DOHH2 (cell line): Measurements from ENCODE around the gene PEX11B.

Source experiments
- H3F3A ChIP-seq: fragments of 200-600 bp; sonication (generic), shearing (Covaris generic); 2 replicates; pipeline ENCODE4 v1.6.0; 2016; ENCODE audit warnings: antibody characterized with exemption, mild to moderate bottlenecking; ENCODE audit not compliant: control insufficient read depth, insufficient read depth
- H3K27ac ChIP-seq: fragments of 200-600 bp; sonication (generic); 2 replicates; pipeline ENCODE4 v1.5.1; 2014; ENCODE audit warnings: low read depth, mild to moderate bottlenecking, low read length, moderate library complexity
- H3K27me3 ChIP-seq: fragments of 200-600 bp; sonication (generic); 2 replicates; pipeline ENCODE4 v1.6.1; 2014; ENCODE audit warnings: mild to moderate bottlenecking, low read length, mixed read lengths; ENCODE audit not compliant: control insufficient read depth
- H3K36me3 ChIP-seq: fragments of 200-600 bp; sonication (generic); 2 replicates; pipeline ENCODE4 v1.6.1; 2014; ENCODE audit warnings: mild to moderate bottlenecking, low read length, moderate library complexity, mixed read lengths; ENCODE audit not compliant: control insufficient read depth
- H3K4me1 ChIP-seq: fragments of 200-600 bp; sonication (generic); 2 replicates; pipeline ENCODE4 v1.6.1; 2014; ENCODE audit warnings: mild to moderate bottlenecking, low read length, mixed read lengths; ENCODE audit not compliant: control insufficient read depth
- H3K4me2 ChIP-seq: fragments of 200-600 bp; sonication (generic); 2 replicates; pipeline ENCODE4 v1.6.0; 2014; ENCODE audit warnings: mild to moderate bottlenecking, low read length, moderate library complexity
- H3K4me3 ChIP-seq: fragments of 200-600 bp; sonication (generic); 2 replicates; pipeline ENCODE4 v1.5.1; 2014; ENCODE audit warnings: mild to moderate bottlenecking, low read length, mixed read lengths
- H3K79me2 ChIP-seq: fragments of 200-600 bp; sonication (generic); 2 replicates; pipeline ENCODE4 v1.6.1; 2014; ENCODE audit warnings: mild to moderate bottlenecking, low read length, mixed read lengths; ENCODE audit not compliant: control insufficient read depth
- H3K9me2 ChIP-seq: fragments of 200-600 bp; sonication (generic); replicated peaks from 2 replicates; pipeline ENCODE4 v1.6.1; 2014; ENCODE audit warnings: mild to moderate bottlenecking, low read length, mixed read lengths; ENCODE audit not compliant: control insufficient read depth
- H3K9me3 ChIP-seq: fragments of 200-600 bp; sonication (generic); 2 replicates; pipeline ENCODE4 v1.6.1; 2014; ENCODE audit warnings: antibody characterized with exemption, low read length, mixed read lengths; ENCODE audit not compliant: control insufficient read depth, insufficient read depth
- H4K20me1 ChIP-seq: fragments of 200-600 bp; sonication (generic); 2 replicates; pipeline ENCODE4 v1.6.0; 2014; ENCODE audit warnings: low read depth, mild to moderate bottlenecking, antibody characterized with exemption, low read length, moderate library complexity; ENCODE audit not compliant: control insufficient read depth, insufficient read depth
- CTCF ChIP-seq: fragments of 200-600 bp; sonication (generic); IDR thresholded peaks from one replicate; pipeline ENCODE4 v1.5.1; 2014; ENCODE audit warnings: antibody characterized with exemption, mild to moderate bottlenecking, low read depth, low read length; ENCODE audit not compliant: poor library complexity, severe bottlenecking
- EZH2phosphoT487 ChIP-seq: fragments of 200-600 bp; sonication (generic); IDR thresholded peaks from 2 replicates; pipeline ENCODE4 v1.6.1; 2017; ENCODE audit warnings: borderline replicate concordance, mild to moderate bottlenecking, antibody characterized with exemption, low read length, moderate library complexity, mixed read lengths

PEX11B gene

DNA sequence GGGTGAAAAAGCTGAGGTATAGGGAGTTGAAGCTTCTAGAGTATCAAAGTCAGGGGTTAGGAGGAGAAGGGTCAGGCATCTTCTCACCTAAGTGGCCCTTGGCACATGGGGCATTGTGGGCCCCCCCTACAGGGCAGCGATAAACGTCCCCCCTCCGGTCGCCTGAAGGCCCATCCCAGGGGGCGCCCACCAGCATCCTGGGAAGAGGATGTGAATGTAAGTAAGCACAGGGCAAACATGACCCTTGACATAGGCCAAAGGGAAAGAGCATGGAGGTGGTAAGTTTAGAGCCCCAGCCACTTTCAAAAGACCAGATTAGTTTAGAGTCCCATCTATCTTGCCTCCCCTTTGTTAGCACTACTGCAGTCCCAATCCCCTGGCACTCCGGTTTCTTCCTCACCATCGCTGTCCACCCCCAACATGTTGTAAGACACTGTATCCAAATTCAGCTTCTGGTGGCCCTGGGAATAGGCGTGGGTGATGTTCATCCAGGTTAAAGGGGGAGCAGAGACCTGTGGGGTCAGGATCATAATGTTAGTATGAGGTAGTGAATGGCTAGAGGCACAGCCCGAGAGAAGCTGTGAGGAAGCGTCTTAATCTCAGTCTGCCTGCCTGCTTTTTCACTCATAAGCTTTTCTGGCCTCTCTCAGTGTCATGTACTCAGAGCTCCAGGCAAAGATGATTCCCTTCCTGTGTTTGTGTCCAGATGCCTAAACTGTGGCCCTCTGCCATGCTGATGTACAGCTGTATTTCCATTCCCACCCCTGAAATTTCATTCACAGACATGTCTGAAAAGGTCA, 11.4 kb downstream of the PEX11B start:
- H3F3A ChIP-seq, result peaks cover 10% of the 10 kb centered on the region
- TF ChIP-seq EZH2phosphoT487, result no peak
- TF ChIP-seq CTCF, result peak; percentile 11
- H3K36me3 ChIP-seq, result peaks cover 22% of the 10 kb centered on the region
- no peaks in the 10 kb centered on the region for H3K4me1 ChIP-seq
- H3K27ac ChIP-seq, result no peak overlapping the region
- H3K9me3 ChIP-seq, result no peaks in the 10 kb centered on the region
- H3K4me3 ChIP-seq, result no peak overlapping the region
- no peak overlapping the region for H3K4me2 ChIP-seq
- H3K79me2 ChIP-seq, result no peaks in the 10 kb centered on the region
- no peaks in the 10 kb centered on the region for H3K27me3 ChIP-seq
- H4K20me1 ChIP-seq, result no peaks in the 10 kb centered on the region
- no peaks in the 10 kb centered on the region for H3K9me2 ChIP-seq

GRCh38 chr1:145901312-145902021, 17.1 kb downstream of the PEX11B start:
- TF ChIP-seq CTCF, result no peak
- no peak for TF ChIP-seq EZH2phosphoT487
- no peaks in the 10 kb centered on the region for H4K20me1 ChIP-seq
- H3K4me1 ChIP-seq, result no peaks in the 10 kb centered on the region
- no peaks in the 10 kb centered on the region for H3K9me2 ChIP-seq
- no peaks in the 10 kb centered on the region for H3K27me3 ChIP-seq
- H3F3A ChIP-seq, result no peaks in the 10 kb centered on the region
- H3K4me3 ChIP-seq, result no peak overlapping the region
- H3K4me2 ChIP-seq, result no peak overlapping the region
- H3K9me3 ChIP-seq, result no peaks in the 10 kb centered on the region
- H3K79me2 ChIP-seq, result no peaks in the 10 kb centered on the region
- no peak overlapping the region for H3K27ac ChIP-seq
- no peaks in the 10 kb centered on the region for H3K36me3 ChIP-seq

GRCh38 chr1:145898756-145899155, 19.8 kb downstream of the PEX11B start:
- TF ChIP-seq EZH2phosphoT487, result no peak
- Histone ChIP-seq H3K79me2 (no peaks in the 10 kb centered on the region), H3K4me2 (no peak overlapping the region), H3K4me1 (no peaks in the 10 kb centered on the region), H3K36me3 (no peaks in the 10 kb centered on the region), H3F3A (no peaks in the 10 kb centered on the region), H3K27ac (no peak overlapping the region), H3K9me2 (no peaks in the 10 kb centered on the region), H3K9me3 (no peaks in the 10 kb centered on the region), H3K27me3 (no peaks in the 10 kb centered on the region), H4K20me1 (no peaks in the 10 kb centered on the region), H3K4me3 (no peak overlapping the region)

- no peaks in the 10 kb centered on the region for H3K27me3 ChIP-seq
- TF ChIP-seq EZH2phosphoT487, result no peak
- TF ChIP-seq CTCF, result no peak
- no peaks in the 10 kb centered on the region for H3K79me2 ChIP-seq
- no peaks in the 10 kb centered on the region for H3K9me3 ChIP-seq
- no peak overlapping the region for H3K4me2 ChIP-seq
- H4K20me1 ChIP-seq, result no peaks in the 10 kb centered on the region
- H3K9me2 ChIP-seq, result no peaks in the 10 kb centered on the region
- no peaks in the 10 kb centered on the region for H3K36me3 ChIP-seq
- no peaks in the 10 kb centered on the region for H3K4me1 ChIP-seq
- no peak overlapping the region for H3K27ac ChIP-seq
- no peak overlapping the region for H3K4me3 ChIP-seq
- H3F3A ChIP-seq, result no peaks in the 10 kb centered on the region
Observed at GRCh38 chr1:145897969-145898368, 20.5 kb downstream of the PEX11B start.
